ENCODE measurements around the gene AK9.

Gene AK9

DNA sequence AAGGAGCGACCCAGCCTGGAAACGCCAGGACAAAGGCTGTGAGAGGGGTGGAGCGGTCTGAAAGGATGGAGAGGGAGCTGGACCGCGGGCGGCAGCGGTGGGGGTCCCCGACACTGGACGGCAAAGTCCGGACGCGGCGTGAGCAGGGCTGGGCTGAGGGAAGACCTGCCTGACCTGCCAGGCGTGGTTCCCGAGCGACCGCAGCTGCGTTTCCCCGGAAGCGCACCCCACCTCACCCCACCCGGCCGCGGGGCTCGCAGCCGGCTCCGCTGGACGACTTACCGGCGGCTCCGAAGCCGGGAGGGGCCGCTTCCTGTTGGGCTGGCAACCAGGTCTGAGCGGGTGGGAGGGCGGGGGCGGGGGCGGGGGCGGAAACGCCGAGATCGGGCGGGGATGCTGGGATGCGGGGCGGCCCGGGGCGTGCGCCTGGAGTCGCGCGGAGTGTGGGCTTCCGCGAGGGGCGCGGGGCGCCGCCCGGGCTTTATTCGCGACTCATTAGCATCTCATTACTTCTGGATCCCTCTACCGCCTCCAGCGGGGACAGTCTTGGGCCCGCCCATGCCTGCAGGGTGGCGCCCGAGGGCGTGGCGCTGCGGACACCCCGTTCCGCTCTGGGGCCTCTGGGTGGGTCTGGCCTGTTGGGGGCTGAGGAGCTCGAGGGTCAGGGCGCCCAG lies 235.4 kb downstream of the AK9 start, which contains the start of gene MICAL1:
Gene MICAL1, minus strand, starts transcription at position 336 of the 674 bp plus-strand sequence. CDS start 1,576 bp downstream, outside the sequence.
- DNase-seq: peak; percentile 68 to 75

DNA sequence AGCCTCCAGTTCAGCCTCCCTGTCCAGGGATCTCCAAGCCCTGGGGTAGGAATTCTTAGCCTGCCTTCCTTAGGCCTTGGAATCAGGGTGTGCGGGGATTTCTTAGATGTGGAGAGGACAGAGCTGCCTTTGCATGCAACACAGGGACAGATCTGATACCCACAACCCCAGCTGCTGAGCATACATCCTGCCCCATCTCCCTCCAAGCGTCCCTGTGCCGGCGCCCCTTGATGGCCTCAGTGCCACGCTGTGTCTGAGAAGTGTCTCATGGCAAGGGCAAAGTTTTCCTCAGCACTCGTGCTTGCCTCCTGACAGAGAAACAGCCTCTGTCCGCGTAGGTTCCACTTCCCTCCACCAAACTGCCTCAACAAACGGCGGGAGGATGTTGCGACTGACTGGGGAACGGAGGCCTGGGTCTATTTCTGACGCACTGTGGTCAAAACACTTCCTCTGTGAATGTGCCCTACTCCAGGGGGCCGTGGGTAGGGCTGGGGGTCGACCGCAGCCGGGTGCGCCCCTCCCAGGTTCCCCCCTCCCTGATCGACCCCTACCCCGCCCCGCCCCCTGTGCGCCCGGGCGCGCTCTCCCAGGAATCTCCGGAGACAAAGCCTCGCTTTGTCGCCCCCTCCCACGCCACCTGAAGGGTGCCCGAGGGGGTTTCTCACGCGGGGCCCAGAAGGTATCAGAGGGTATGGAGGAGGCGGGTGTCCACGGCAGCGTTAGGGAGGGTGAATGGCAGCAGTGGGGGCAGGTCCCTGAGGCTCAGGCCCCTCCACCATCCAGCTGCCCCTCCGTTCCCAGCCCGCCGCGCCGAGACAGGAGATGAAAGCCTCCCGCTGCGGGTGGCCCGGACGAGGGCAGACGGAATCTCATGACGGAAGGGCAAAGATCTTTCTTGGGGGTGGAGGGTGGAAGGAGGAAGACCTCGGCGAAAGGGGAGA lies 236.2 kb downstream of the AK9 start:
- DNase-seq: peak; percentile 68 to 82

DNA sequence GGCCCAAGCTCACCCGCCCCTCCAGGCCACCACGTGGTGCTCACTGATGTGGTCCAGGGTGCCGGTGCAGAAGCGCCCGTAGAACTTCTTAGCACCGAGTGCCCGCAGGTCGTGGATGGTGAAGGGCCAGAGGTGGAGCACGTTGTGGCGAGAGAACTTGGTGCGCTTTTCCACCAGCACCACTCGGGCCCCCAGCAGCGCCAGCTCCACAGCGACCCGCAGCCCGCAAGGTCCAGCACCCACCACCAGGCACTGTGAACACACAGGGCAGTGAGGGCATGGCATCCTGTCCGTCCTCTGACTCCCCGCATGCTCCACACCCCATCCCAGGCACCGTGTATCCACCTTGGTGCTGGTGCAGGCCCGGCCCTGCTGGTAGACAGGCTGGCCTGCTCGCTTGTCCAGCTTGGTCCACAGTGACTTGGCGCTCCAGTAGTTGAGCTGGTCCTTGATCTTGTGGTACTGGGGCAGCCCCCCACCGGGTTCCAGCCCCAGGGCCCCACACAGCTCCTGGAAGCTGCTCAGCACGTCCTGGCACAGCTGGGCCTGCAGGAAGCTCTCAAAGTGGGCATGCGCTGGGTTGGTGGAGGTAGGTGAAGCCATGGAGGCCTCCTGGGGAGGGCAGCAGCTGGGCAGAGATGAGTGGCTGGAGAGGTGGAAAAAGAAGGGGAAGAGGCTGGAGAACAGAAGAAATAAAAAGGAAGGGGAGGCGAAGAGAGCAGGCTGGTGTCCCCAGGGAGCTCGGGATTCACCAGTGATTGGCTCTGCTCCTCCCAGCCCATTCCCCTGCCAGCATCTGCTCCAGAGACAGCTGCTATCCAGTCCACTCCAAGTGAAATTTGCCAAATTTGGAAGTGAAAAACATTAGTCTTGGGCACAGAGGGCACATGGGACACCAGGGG lies 237.2 kb downstream of the AK9 start:
- no peak for DNase-seq

DNA sequence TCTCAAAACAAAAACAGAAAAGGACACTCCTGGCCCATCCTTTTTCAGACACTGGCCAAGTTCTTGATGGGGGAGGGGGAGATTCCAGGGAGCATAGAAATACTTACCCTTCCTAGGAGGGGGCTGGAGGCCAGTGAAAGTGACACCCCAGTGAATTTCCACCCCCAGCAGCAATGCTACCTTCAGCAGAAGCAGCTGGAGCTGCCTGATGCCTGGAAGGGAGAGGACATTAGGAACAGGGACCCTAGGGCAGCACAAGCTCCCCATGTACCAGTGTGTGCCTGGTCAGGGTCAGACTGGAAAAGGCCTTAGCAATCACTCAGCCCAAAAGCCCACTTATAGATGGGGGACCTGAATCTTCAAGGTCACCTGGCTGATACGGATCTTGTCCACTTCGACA lies 237.8 kb downstream of the AK9 start:
- no peak for DNase-seq

DNA sequence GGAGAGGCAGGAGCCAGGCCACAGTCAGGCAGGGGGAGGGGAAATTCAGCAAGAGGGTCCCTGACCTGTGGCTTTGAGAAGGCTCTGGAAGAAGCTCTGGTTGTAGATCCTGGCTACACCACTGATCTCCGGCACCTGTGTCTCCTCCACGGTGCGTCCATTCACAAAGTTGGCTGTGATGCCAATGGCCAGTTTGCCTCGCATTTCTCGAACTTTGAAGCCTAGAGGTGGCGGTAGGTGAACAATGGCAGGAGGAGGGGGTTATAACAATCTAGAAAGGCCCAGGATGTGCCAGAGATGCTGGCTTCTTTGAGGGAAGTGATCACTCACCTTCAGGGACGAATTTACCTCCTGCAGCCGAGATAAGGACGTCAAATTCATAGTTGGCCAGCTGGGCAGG lies 238.8 kb downstream of the AK9 start:
- no peak for DNase-seq

DNA sequence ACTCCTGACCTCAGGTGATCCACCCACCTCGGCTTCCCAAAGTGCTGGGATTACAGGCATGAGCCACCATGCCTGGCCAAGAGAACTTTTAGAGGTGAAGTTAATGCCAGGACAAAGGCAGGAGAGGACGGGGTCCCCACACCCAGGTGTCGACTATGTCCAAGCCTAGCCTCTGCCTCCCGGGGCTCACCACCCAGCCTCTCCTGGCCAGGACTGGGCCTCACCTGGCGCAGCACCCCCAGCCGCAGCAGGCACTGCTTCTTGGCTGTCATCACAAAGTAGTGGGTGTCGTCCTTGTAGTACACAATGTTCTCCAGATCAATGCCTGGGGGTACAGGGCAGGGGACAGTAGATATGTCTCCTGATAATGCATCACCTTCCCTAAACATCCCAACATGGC lies 239.6 kb downstream of the AK9 start:
- no peak for DNase-seq

DNA sequence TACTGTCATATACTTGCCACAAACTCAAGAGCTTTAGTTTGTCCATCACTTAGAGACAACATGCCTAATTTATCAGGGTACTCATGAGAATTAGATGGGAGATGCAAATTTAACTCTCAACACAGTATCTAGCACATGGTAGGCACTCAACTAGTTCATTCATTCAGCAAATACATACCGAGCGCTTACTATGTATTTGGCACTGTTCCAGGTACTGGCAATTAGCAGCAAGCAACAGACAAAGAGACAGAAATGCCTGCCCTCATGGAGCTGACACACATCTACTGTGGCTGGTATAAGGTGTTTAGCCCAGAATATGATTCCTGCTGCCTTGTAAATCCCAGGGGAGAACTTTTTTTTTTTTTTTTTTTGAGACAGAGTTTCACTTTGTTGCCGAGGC lies 240.2 kb downstream of the AK9 start:
- no peak for DNase-seq

DNA sequence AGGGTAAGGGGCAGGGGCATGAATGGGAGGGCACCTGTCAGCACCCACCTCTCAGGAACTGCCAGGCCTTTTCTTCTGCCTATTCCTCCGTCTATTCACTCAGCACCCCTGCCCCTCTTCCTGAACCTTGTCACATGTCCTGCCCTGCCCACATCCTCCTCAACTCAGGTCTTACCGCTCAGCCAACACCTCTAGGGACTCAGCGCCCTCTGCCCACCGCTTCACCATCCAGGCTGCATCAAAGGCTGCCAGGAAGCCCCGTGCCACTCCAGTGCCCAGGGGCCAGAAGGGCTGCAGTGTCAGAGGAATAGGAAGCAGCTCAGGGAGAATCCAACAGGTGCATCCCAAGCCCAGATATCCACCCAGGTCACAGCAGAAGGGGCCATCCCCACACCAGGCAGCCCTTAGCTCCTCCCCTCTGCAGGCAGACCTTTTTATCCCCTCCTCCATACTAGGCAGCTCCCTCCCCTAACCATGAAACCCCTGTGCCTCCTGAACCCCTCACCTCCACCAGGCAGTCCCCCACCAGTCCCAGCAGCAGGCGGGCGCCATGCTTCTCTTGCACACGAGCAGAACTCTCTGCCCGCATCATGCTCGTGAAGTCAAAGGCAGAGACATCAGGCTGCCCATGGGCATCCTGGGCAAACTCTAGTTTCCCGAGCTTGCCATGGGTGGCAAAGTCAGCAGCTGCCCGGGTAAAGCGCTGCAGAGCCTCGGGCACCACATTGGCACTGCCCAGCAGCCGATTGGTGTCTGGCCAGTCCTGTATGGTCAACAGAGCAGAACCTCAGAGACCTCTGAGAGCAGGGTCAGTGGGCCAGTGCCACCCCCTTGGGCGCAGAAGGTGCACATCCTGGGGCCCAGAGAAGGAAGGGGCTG lies 241.0 kb downstream of the AK9 start:
- no peak for DNase-seq

DNA sequence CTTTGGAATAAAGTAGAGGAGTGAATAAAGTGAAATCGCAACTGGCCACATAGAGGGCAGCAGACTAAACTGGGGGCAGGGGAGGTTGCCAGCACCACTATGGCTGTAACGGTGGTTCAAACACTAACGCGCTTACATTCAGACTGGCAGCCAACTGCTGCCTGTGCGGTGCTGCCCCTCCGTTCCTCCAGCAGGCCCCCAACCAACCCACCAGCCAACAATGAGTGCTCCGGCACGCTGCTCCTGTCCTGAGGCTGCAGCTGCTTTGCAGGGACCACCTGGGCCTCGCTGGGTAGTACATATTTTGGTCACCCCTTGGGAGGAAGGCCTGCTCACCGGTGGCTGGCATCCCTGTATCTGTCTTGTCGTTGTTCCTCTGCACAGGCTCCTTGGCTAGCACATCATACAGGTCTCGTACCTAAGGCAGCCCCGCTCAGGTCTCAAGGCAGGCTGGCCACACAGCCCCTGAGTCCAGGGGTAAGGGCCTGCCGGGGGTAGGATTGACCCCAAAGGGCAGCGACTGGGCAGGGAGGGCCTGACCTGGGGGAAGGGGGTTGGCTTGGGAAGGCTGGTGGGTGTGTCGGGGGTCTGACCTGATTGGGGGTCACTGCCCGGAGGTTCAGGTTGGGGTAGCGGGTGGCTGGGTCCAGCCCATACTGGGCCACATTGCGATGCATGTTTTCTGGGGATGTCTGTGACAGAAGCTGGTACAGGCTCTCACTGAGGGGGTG lies 241.8 kb downstream of the AK9 start:
- no peak for DNase-seq

DNA sequence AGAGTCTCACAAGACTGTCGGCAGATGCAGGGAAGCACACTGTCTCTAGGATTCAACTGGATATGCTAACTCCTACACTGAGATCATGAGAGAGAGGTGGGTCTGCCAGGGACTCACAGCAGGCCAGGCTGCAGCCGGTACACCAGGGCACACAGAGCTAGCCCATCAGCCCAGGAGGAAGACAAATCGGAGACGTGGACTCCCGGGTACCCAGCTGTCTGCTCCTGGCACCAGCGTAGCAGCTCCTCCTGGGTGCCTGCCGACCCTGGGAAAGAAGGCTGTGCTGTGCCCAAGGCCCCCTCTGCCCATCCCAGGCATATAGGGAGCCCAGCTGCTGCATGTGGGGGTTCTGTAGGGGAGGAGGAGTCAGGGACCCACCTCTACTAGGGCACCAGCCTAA lies 242.4 kb downstream of the AK9 start:
- no peak for DNase-seq

DNA sequence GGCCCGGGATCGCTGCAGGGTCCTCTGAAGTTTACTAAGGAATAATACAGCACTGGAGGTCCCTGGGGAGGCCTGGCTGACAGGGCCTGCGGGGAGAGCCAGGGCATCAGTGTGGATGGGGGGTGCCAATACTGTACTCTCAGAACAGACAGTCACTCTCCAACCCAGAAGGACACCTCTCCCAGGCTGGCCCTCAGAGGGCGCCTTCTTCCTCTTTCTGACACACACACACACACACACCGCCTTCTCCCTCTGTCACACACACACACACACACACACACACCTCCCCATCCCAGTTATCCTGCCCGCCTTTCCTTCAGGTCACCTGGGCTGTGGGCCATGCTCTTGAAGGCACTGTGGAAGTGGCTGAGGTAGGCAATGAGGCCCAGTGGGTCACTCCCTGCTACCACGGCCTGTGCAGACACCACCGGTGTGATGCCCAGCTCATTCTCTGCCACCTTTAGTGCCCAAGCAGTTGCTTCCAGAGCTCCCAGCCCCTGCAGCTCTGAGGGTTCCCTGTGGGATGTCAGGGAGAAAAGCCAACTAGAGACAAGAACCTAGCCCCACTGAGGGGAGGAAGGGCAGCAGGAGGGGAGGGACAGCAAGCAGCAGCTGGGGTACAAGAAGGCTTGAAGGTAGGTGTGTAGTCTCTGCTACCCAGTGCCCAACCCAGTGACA lies 243.0 kb downstream of the AK9 start:
- no peak for DNase-seq

DNA sequence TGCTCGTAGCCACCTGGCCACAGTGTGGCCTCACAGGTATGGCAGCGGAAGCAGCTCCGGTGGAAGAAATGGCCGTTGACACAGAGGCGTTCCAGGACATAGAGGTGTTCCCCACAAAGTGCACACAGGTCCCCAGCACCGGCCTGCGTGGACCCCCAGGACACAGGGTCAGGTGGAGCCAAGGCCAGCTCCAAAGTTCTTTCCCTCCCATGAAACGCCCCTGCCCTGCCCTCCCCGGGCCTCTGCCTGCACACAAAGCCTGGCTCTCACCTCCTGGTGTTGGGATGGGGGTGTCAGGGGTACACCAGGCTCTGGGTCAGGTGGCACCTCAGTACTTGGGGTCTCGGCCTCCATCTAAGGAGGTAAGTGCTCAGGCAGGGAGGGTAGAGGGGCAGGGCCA lies 243.9 kb downstream of the AK9 start:
- no peak for DNase-seq

DNA sequence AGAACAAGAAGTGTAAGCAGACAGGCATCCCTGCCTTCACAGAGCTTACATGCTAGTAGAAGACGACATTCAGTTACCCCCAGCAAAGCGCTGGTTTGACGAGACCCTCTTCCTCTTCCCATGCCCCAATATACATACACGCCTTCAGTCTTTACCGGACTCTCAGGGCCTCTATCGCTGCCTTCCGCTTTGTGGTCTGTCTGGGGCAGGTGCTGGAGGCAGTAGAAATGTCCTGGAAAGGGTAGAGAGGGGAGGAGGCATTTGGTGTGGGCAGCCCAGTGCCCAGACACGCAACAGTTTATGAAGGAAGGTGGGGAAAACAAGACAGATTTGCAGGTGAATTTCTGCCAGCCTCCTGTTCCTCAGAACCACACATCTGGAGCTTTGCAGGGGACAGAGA lies 244.5 kb downstream of the AK9 start:
- no peak for DNase-seq

DNA sequence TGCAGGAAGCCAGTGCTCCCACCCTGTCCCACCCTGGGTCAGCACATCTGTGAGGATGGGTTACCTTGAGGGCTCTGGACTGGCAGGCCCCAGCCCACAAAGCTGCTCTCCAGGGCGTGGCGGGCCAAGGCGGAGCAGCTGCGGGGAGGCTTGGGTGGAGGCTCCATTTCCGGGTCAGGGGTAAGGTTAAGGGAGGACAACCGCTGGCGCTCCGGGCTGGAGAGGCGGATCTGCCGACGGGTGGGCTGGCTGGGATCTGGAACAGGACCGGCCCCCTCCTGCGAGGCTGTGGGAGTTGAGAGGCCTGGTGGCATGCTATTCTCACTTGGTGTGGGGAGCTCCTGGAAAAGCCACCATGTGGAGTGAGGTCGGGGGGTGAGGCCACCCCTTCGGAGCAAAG lies 244.9 kb downstream of the AK9 start:
- DNase-seq: no peak

DNA sequence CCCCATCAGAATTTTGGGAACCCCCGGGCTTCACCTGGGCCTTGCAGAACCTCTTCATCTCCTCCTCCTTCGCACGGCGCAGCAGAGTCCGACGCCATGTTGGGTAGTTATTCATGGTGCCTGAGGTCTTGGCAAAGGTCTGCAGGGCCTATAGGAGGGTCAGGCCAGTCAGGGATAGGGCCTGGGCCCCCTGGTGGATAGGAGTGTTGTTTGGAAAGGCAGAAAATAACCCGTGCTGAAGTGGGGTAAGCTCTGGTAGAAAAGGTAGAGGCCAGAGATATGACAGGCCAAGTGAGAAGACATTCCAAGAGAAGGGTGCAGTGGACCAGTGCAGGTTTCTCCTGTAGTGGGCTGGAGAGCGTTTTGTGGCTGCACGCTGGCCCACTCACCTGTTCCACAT lies 245.6 kb downstream of the AK9 start:
- no peak for DNase-seq

DNA sequence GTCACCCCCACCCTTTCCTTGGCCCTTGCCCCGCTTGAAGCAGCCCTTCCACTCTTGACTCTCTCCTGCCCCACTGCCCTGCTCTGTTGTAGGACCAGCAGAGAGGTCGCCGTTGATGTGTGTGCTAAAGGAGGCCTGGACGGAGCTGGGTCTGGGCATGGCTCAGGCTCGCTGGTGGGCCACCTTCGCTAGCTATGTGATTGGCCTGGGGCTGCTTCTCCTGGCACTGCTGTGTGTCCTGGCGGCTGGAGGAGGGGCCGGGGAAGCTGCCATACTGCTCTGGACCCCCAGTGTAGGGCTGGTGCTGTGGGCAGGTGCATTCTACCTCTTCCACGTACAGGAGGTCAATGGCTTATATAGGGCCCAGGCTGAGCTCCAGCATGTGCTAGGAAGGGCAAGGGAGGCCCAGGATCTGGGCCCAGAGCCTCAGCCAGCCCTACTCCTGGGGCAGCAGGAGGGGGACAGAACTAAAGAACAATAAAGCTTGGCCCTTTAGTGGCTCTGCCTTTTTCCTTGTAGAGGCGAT lies 247.5 kb downstream of the AK9 start:
- no peak for DNase-seq
